Body of pancreas (tissue), 4 donors: ENCODE results near the gene ZNF521. TPM values are rescaled to one million over a fixed set of nuclear protein-coding genes. Genes with fewer than 3 reads are reported as not detected.

Experiments used
- ATAC-seq: fragments of 150-250 bp; one replicate; pipeline ENCODE4 v1.9.1; 2016
- DNase-seq, 4 donors: peaks; one replicate each; pipeline ENCODE4 v3.0.0-alpha.2; 2019
- H3K27ac ChIP-seq, 4 donors: fragments of 200-600 bp; sonication (generic); 1 replicate in 3 of 4; 2 replicates in 1 of 4; pipeline versions ENCODE4 v1.5.1 to v1.6.1; 2016 to 2019; ENCODE audit warnings: mild to moderate bottlenecking in 1 of 4, mixed read lengths in 1 of 4, moderate library complexity in 1 of 4
- H3K27me3 ChIP-seq, 2 donors: fragments of 200-600 bp; sonication (generic); one replicate each; pipeline ENCODE4 v1.6.0; 2016; ENCODE audit warnings: mild to moderate bottlenecking in 1 of 2
- H3K36me3 ChIP-seq, 2 donors: fragments of 200-600 bp; sonication (generic); replicated peaks in 1 of 2; 2 replicates each; pipeline ENCODE4 v1.5.1; 2016; ENCODE audit warnings: low read depth in 2 of 2; ENCODE audit not compliant: insufficient read depth in 1 of 2
- H3K4me1 ChIP-seq: fragments of 200-600 bp; sonication (generic); one replicate; pipeline ENCODE4 v1.6.0; 2016
- H3K4me3 ChIP-seq, 2 donors: fragments of 200-600 bp; sonication (generic); 1 replicate in 1 of 2; 2 replicates in 1 of 2; pipeline ENCODE4 v1.5.1; 2016 to 2019
- H3K9me3 ChIP-seq, 3 donors: fragments of 200-600 bp; sonication (generic); 1 replicate in 2 of 3; 2 replicates in 1 of 3; pipeline ENCODE4 v1.5.1; 2016
- CTCF ChIP-seq, 7 experiments: fragments of 450-650 bp in 4 of 7; fragments of 200-600 bp in 3 of 7; sonication (generic) in 3 of 7; IDR thresholded peaks; one replicate each; pipeline ENCODE4 v1.5.1; 2016 to 2019; ENCODE audit warnings: antibody characterized with exemption in 7 of 7
- POLR2A ChIP-seq, 3 donors: fragments of 450-650 bp; IDR thresholded peaks; one replicate each; pipeline ENCODE4 v1.6.1; 2016; ENCODE audit warnings: antibody characterized with exemption in 3 of 3, mild to moderate bottlenecking in 2 of 3
- WGBS, 2 donors: methylation state at CpG; one replicate each; pipeline ENCODE4 v1.1.5; 2017; 5-methylcytosine and 5-hydroxymethylcytosine counted together
- intact Hi-C: fragments of 100-400 bp; cut with DNase I; formaldehyde crosslinking; loops from one replicate; pipeline ENCODE4 v1.15.1; 2023
- total RNA-seq, 2 donors: library from RNA; depleted of rRNA; stranded (reverse); fragments of >200 nt; gene quantifications; one replicate each; pipeline ENCODE4 v1.1.0, GENCODE V29; 2016

The ZNF521 gene
- total RNA-seq, 2 donors from 2014 or later: 3.3 to 17.4 TPM

- no peaks in the 10 kb centered on the region for H3K27me3 ChIP-seq
- no peak overlapping the region for H3K27ac ChIP-seq
- TF ChIP-seq CTCF (IDR thresholded peaks at IDR 0.05): no peak
- TF ChIP-seq POLR2A (IDR thresholded peaks at IDR 0.05): no peak
- no peak for DNase-seq
- no peaks in the 10 kb centered on the region for H3K36me3 ChIP-seq
- H3K4me3 ChIP-seq: no peak overlapping the region
- intact Hi-C loops: no loop called here
- 42 to 52% methylated on average over 3 of the region's 3 CpGs for WGBS, 2 donors
- no peak for ATAC-seq
- peaks cover 7% of the 10 kb centered on the region for H3K4me1 ChIP-seq
- no peaks in the 10 kb centered on the region for H3K9me3 ChIP-seq
Observed at GRCh38 chr18:25234740-25235345, 117.1 kb downstream of the ZNF521 start.

GRCh38 chr18:25234322-25234639, 117.7 kb downstream of the ZNF521 start:
- intact Hi-C loops: no loop called here
- Histone ChIP-seq H3K4me1 (peaks cover 7% of the 10 kb centered on the region), H3K27me3 (no peaks in the 10 kb centered on the region), H3K27ac (peak overlapping the region in 1 of 4 donors; percentile 10), H3K36me3 (no peaks in the 10 kb centered on the region), H3K9me3 (no peaks in the 10 kb centered on the region), H3K4me3 (no peak overlapping the region)
- WGBS, 2 donors: 62 to 88% methylated on average over 1 of the region's 1 CpG
- DNase-seq: no peak
- TF ChIP-seq CTCF (IDR thresholded peaks at IDR 0.05): no peak
- TF ChIP-seq POLR2A (IDR thresholded peaks at IDR 0.05): no peak
- no peak for ATAC-seq

- peak; percentile 11 for ATAC-seq
- peak overlapping the region in 1 of 4 donors; percentile 10 for H3K27ac ChIP-seq
- no peaks in the 10 kb centered on the region for H3K36me3 ChIP-seq
- 14 to 15% methylated on average over 12 of the region's 12 CpGs for WGBS, 2 donors
- peaks cover 7% of the 10 kb centered on the region for H3K4me1 ChIP-seq
- H3K27me3 ChIP-seq: no peaks in the 10 kb centered on the region
- TF ChIP-seq POLR2A (IDR thresholded peaks at IDR 0.05) (no peak), CTCF (IDR thresholded peaks at IDR 0.05) (no peak)
- no peak for DNase-seq
- H3K4me3 ChIP-seq: no peak overlapping the region
- H3K9me3 ChIP-seq: no peaks in the 10 kb centered on the region
- intact Hi-C loops: no loop called here
Observed at GRCh38 chr18:25233528-25234321, 118.2 kb downstream of the ZNF521 start.

- no peak for ATAC-seq
- H3K4me1 ChIP-seq: peaks cover 7% of the 10 kb centered on the region
- no peaks in the 10 kb centered on the region for H3K36me3 ChIP-seq
- H3K4me3 ChIP-seq: no peak overlapping the region
- WGBS, 2 donors: 45 to 48% methylated on average over 5 of the region's 5 CpGs
- intact Hi-C loops: no loop called here
- peak overlapping the region in 2 of 4 donors; percentile 24 to 45 for H3K27ac ChIP-seq
- H3K27me3 ChIP-seq: no peaks in the 10 kb centered on the region
- no peaks in the 10 kb centered on the region for H3K9me3 ChIP-seq
- DNase-seq: no peak
- TF ChIP-seq POLR2A (IDR thresholded peaks at IDR 0.05): no peak
- no peak for TF ChIP-seq CTCF (IDR thresholded peaks at IDR 0.05)
Observed at GRCh38 chr18:25231327-25231691, 120.7 kb downstream of the ZNF521 start.
